ENCODE data around the gene SULF2.
A peak's percentile ranks its signal among the peaks of the same experiment; 100 is the strongest.

Gene SULF2

GRCh38 chr20:47789081-47789763, 3.9 kb upstream of the SULF2 start:
- TF ChIP-seq CTCF (IDR thresholded peaks at IDR 0.05; ENCODE audit: low read depth, low read length) = no peak

GRCh38 chr20:47788741-47789080, 3.4 kb upstream of the SULF2 start:
- DNase-seq = no peak
- H3K36me3 ChIP-seq = no peaks in the 10 kb centered on the region
- TF ChIP-seq CTCF (IDR thresholded peaks at IDR 0.05; ENCODE audit: low read depth, low read length) = no peak
- peaks cover 16% of the 10 kb centered on the region for H3K27me3 ChIP-seq (ENCODE audit: insufficient read depth, low read depth, severe bottlenecking)
- no peak overlapping the region for H3K27ac ChIP-seq
- H3K9me3 ChIP-seq (ENCODE audit: severe bottlenecking) = no peaks in the 10 kb centered on the region
- H3K4me3 ChIP-seq (ENCODE audit: low read depth, low read length) = no peak overlapping the region

More at GRCh38 chr20:47789081-47789763, 3.9 kb upstream of the SULF2 start:
- no peaks in the 10 kb centered on the region for H3K9me3 ChIP-seq (ENCODE audit: severe bottlenecking)
- no peak for DNase-seq
- H3K27ac ChIP-seq = no peak overlapping the region
- no peaks in the 10 kb centered on the region for H3K36me3 ChIP-seq
- peaks cover 11% of the 10 kb centered on the region for H3K27me3 ChIP-seq (ENCODE audit: insufficient read depth, low read depth, severe bottlenecking)
- H3K4me3 ChIP-seq (ENCODE audit: low read depth, low read length) = no peak overlapping the region

GRCh38 chr20:47786765-47787107, 1.5 kb upstream of the SULF2 start:
- Histone ChIP-seq H3K4me3 (ENCODE audit: low read depth, low read length) (no peak overlapping the region), H3K27ac (no peak overlapping the region), H3K36me3 (no peaks in the 10 kb centered on the region), H3K9me3 (ENCODE audit: severe bottlenecking) (no peaks in the 10 kb centered on the region), H3K27me3 (ENCODE audit: insufficient read depth, low read depth, severe bottlenecking) (peaks cover 20% of the 10 kb centered on the region)
- DNase-seq = no peak
- no peak for TF ChIP-seq CTCF (IDR thresholded peaks at IDR 0.05; ENCODE audit: low read depth, low read length)

- peak overlapping the region; percentile 39 for H3K4me3 ChIP-seq (ENCODE audit: low read depth, low read length)
- H3K27ac ChIP-seq = no peak overlapping the region
- TF ChIP-seq CTCF (IDR thresholded peaks at IDR 0.05; ENCODE audit: low read depth, low read length) = peak; percentile 78
- H3K36me3 ChIP-seq = no peaks in the 10 kb centered on the region
- no peaks in the 10 kb centered on the region for H3K9me3 ChIP-seq (ENCODE audit: severe bottlenecking)
- DNase-seq = peak; percentile 83
- peaks cover 20% of the 10 kb centered on the region for H3K27me3 ChIP-seq (ENCODE audit: insufficient read depth, low read depth, severe bottlenecking)
Observed at GRCh38 chr20:47785854-47786764, 828 bp upstream of the SULF2 start.

GRCh38 chr20:47784599-47785310, 526 bp downstream of the SULF2 start:
- peak; percentile 23 for DNase-seq
- H3K27me3 ChIP-seq (ENCODE audit: insufficient read depth, low read depth, severe bottlenecking) = peaks cover 20% of the 10 kb centered on the region
- H3K36me3 ChIP-seq = no peaks in the 10 kb centered on the region
- TF ChIP-seq CTCF (IDR thresholded peaks at IDR 0.05; ENCODE audit: low read depth, low read length) = no peak
- H3K9me3 ChIP-seq (ENCODE audit: severe bottlenecking) = no peaks in the 10 kb centered on the region
- H3K4me3 ChIP-seq (ENCODE audit: low read depth, low read length) = peak overlapping the region; percentile 46
- H3K27ac ChIP-seq = no peak overlapping the region
